ENCODE results near the gene SLC7A7. TPM values are rescaled to one million over a fixed set of nuclear protein-coding genes. Genes with fewer than 3 reads are reported as not detected.

SLC7A7 gene
- total RNA-seq, 2 donors from 2014 or later: 9.9 to 28.5 TPM

DNA sequence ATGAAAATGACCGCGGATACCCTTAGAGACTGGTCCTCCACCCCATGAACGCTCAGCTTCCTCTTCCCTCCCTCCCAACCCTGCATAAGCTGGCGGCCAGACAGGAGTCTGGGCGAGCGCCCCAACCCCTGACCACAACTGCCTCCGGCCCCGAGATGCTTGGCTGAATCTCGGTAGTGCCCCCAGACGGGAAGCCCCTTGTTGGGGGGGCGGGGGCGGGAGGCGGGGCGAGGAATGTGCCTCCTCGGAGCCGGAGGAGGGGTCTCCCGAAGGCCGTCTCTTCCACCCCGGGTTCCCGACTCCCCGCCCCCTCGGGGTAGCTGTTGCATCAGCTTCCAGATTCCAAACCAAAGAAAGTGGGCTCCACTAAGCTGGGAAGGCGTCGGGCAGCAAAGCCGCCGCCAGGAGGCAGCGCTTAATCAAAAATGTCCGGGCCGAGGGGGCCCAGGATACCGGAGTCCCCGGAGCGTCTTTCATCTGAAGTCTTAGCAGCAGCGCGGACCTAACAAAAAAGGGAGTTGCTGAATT lies 7.4 kb upstream of the SLC7A7 start:
- no peaks in the 10 kb centered on the region for H3K9me3 ChIP-seq
- H3K4me3 ChIP-seq: peak overlapping the region; percentile 23 to 46
- H3K36me3 ChIP-seq: no peaks in the 10 kb centered on the region
- H3K4me1 ChIP-seq: peaks cover 0 to 34% of the 10 kb centered on the region in 2 donors
- DNase-seq (ENCODE audit: low spot score): peak; percentile 86
- TF ChIP-seq, protein P1, sequence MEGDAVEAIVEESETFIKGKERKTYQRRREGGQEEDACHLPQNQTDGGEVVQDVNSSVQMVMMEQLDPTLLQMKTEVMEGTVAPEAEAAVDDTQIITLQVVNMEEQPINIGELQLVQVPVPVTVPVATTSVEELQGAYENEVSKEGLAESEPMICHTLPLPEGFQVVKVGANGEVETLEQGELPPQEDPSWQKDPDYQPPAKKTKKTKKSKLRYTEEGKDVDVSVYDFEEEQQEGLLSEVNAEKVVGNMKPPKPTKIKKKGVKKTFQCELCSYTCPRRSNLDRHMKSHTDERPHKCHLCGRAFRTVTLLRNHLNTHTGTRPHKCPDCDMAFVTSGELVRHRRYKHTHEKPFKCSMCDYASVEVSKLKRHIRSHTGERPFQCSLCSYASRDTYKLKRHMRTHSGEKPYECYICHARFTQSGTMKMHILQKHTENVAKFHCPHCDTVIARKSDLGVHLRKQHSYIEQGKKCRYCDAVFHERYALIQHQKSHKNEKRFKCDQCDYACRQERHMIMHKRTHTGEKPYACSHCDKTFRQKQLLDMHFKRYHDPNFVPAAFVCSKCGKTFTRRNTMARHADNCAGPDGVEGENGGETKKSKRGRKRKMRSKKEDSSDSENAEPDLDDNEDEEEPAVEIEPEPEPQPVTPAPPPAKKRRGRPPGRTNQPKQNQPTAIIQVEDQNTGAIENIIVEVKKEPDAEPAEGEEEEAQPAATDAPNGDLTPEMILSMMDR (IDR thresholded peaks at IDR 0.05): peak; percentile 92 to 94
- H3K27ac ChIP-seq: peak overlapping the region; percentile 25 to 32
- H3K27me3 ChIP-seq: no peaks in the 10 kb centered on the region

DNA sequence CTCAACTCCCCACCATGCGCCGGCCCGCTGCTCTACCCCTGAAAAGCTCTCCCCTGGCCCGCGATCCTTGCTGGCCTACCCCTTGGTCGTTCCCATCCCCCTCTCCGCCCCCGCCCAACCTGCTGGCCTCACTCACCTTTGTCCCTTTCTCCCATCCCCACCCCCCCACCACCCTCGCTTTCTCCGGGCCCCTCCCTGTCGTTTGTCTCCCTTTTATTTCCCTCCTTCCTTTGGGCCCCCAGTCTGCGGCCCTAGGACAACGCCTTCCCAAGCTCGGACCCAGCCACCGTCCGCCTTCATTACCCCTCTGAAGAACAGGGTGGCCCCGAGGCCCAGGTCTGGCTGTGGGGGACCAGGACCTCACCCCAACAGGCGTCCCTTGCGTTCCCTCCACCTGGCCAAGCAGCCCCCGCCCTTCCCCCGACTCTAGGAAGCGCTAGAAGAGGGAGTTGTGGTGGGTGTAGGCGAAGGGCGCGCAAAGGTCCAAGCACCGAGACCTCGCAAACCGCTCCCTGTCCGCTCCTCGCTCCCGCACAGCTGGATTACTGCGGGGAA lies 6.9 kb upstream of the SLC7A7 start:
- TF ChIP-seq, protein P1 (IDR thresholded peaks at IDR 0.05): no peak
- peaks cover 0 to 34% of the 10 kb centered on the region in 2 donors for H3K4me1 ChIP-seq
- H3K36me3 ChIP-seq: no peaks in the 10 kb centered on the region
- no peaks in the 10 kb centered on the region for H3K27me3 ChIP-seq
- no peaks in the 10 kb centered on the region for H3K9me3 ChIP-seq
- peak overlapping the region; percentile 23 to 46 for H3K4me3 ChIP-seq
- no peak for DNase-seq (ENCODE audit: low spot score)
- H3K27ac ChIP-seq: peak overlapping the region; percentile 25 to 32

DNA sequence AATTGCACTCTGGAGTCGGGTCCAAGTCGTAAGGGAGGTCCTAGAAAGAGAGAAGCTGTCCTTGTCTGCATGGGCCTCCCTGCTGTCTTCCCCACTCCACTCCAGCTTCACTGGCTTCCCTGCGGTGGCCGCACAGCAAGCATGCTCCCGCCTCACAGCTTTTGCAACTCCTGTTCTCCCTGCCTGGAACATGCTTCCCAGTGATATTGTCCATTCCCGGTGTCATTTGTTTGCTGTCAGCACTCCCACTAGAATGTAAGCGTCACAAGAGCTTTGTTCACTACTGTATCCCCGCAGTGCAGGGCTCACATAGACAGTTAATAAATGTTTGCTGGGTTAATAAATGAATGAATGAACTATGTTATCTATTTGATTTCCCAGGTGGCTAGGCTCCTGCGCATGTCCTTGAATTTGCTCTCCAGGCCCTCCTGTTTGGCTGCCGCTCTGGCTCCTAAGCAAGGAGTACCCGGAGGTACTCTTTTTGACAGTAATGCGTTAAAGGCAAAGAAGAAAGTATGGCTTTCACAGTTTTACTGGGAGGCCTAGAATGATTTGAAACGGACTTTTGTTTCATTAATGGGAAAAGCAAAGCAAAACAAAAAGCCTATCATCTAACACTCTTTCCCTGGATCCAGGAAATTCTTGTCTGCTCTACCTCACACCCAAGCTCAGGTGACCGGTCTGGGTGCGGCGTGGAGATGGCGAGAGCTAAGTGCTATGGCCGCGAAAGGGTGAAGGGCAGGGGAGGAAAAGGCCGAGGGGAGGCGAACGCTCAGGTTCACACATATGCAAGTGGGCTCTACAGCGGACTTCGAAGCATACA lies 6.2 kb upstream of the SLC7A7 start:
- DNase-seq (ENCODE audit: low spot score): no peak
- TF ChIP-seq, protein P1 (IDR thresholded peaks at IDR 0.05): no peak
- Histone ChIP-seq H3K4me3 (no peak overlapping the region), H3K9me3 (no peaks in the 10 kb centered on the region), H3K36me3 (no peaks in the 10 kb centered on the region), H3K27ac (no peak overlapping the region), H3K27me3 (no peaks in the 10 kb centered on the region), H3K4me1 (peaks cover 0 to 34% of the 10 kb centered on the region in 2 donors)

DNA sequence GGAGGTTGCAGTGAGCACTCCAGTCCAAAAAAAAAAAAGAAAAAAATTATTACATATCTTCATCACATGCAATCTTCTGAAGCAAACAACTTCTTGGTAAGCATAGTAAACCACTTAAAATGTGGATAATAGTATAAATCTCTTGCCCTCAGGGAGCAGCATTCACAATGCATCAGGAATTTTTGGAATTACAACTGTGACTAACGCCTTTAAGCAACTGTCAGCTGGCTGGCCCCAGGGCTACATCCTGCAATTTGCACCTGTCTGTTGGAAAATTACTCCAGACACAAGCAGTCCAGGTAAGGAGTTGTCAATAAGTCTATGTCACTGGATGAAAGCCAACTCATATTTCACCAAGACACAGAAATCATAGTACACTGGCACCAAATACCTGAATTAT lies 5.5 kb upstream of the SLC7A7 start:
- peaks cover 0 to 34% of the 10 kb centered on the region in 2 donors for H3K4me1 ChIP-seq
- DNase-seq (ENCODE audit: low spot score): no peak
- H3K9me3 ChIP-seq: no peaks in the 10 kb centered on the region
- H3K27me3 ChIP-seq: no peaks in the 10 kb centered on the region
- TF ChIP-seq, protein P1 (IDR thresholded peaks at IDR 0.05): no peak
- H3K36me3 ChIP-seq: no peaks in the 10 kb centered on the region
- no peak overlapping the region for H3K4me3 ChIP-seq
- no peak overlapping the region for H3K27ac ChIP-seq

DNA sequence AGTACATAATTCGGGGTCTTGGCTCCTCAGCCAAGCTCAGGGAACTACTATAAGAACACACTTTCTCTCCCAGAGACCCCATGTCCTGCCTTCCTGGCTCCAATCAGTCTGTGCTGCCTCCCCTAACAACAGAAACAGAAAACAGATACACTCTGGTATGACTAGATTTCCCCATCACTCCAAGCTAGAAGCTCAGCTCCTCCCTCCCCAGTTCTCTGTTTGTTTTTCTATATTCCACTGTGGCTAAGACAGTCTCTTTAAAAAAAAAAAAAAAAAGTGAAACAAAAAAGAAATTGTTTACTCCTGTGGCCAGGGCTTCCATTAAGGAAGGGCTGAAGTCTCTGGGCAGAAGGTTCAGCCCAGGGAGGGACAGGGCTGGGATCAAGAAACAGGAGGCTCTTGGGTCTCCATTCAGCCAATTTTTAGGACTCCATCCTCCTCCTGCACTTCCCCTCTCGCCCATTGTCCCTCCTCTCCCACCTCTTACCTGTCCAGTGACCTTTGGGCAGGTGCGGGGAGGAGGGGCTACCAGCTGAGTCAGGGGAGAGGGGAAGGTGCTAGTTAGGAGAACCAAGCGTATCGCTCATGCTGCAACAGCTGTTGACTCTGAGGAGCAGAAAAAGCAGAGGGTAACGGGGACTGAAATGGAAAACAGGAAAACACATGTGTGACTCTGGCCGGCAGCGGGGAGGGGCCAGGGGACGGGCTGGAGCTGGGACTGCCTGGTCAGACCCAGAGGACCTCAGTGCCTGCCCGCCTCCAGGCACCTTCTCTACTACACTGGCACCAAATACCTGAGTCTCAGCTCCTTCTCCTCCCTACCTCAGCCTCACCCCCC lies 4.1 kb upstream of the SLC7A7 start:
- H3K27ac ChIP-seq: peak overlapping the region; percentile 28 to 59
- H3K4me3 ChIP-seq: peak overlapping the region in 1 of 2 donors; percentile 39
- H3K27me3 ChIP-seq: no peaks in the 10 kb centered on the region
- H3K36me3 ChIP-seq: no peaks in the 10 kb centered on the region
- no peaks in the 10 kb centered on the region for H3K9me3 ChIP-seq
- TF ChIP-seq, protein P1 (IDR thresholded peaks at IDR 0.05): no peak
- no peak for DNase-seq (ENCODE audit: low spot score)
- H3K4me1 ChIP-seq: peaks cover 0 to 34% of the 10 kb centered on the region in 2 donors
